B cell (primary cell): ENCODE data around the gene CTBP2. TPM values are rescaled to one million over a fixed set of nuclear protein-coding genes. Genes with fewer than 3 reads are reported as not detected.
A peak's percentile ranks its signal among the peaks of the same experiment; 100 is the strongest.

ENCODE experiments used
- ATAC-seq: fragments of 200-7000 bp; cut with Tn5 transposase; one replicate; pipeline ENCODE4 v1.10.0; 2021; ENCODE audit warnings: low read depth, mild to moderate bottlenecking, moderate number of reproducible peaks, moderate library complexity
- CTCF ChIA-PET: fragments of 350-600 bp; sonication (Branson Sonifier 250); formaldehyde crosslinking; loops from one replicate; lab custom pipeline; 2021; ENCODE audit warnings: antibody characterized with exemption, inconsistent platforms; lab: Charles Lee
- POLR2A ChIA-PET: fragments of 350-600 bp; sonication (Branson Sonifier 250); formaldehyde crosslinking; loops from one replicate; lab custom pipeline; 2021; ENCODE audit warnings: antibody characterized with exemption; lab: Charles Lee
- DNase-seq: peaks from one replicate; pipeline ENCODE4 v3.0.0; 2013
- H2AFZ ChIP-seq: 2 replicates; pipeline ENCODE4 v1.6.1; 2012; ENCODE audit warnings: mild to moderate bottlenecking, low read depth, low read length; ENCODE audit not compliant: insufficient read depth, poor library complexity, severe bottlenecking
- H3K27ac ChIP-seq, 2 donors: 1 replicate in 1 of 2; 2 replicates in 1 of 2; pipeline ENCODE4 v1.5.1; 2012 to 2013; ENCODE audit warnings: low read length in 2 of 2, mild to moderate bottlenecking in 2 of 2, moderate library complexity in 1 of 2
- H3K27me3 ChIP-seq, 4 experiments: fragments of 200-600 bp in 1 of 4; sonication (generic) in 1 of 4; replicated peaks in 1 of 4; 1 replicate in 2 of 4; 2 replicates in 2 of 4; pipeline versions ENCODE4 v1.6.1 to v1.7.0; 2013 to 2016; ENCODE audit warnings: low read length in 3 of 4, mild to moderate bottlenecking in 2 of 4, mixed read lengths in 1 of 4, moderate library complexity in 1 of 4; ENCODE audit not compliant: insufficient read depth in 4 of 4, control insufficient read depth in 3 of 4; ENCODE audit errors: control extremely low read depth in 1 of 4
- H3K36me3 ChIP-seq, 2 experiments: replicated peaks in 1 of 2; 1 replicate in 1 of 2; 2 replicates in 1 of 2; pipeline versions ENCODE4 v1.6.1 to v1.7.1; 2013; ENCODE audit warnings: low read length in 1 of 2; ENCODE audit not compliant: insufficient read depth in 2 of 2, control insufficient read depth in 1 of 2; ENCODE audit errors: control extremely low read depth in 1 of 2, extremely low read depth in 1 of 2
- H3K4me1 ChIP-seq, 2 donors: fragments of 200-600 bp in 1 of 2; sonication (generic) in 1 of 2; 1 replicate in 1 of 2; 2 replicates in 1 of 2; pipeline versions ENCODE4 v1.5.1 to v1.6.1; 2013 to 2017; ENCODE audit warnings: low read length in 2 of 2; ENCODE audit not compliant: control insufficient read depth in 2 of 2, insufficient read depth in 2 of 2
- H3K4me2 ChIP-seq: replicated peaks from 2 replicates; pipeline ENCODE3; 2012; ENCODE audit warnings: mild to moderate bottlenecking, low read depth, low read length; ENCODE audit not compliant: poor library complexity, severe bottlenecking
- H3K4me3 ChIP-seq, 5 experiments: fragments of 200-600 bp in 1 of 5; sonication (generic) in 1 of 5; 1 replicate in 3 of 5; 2 replicates in 2 of 5; pipeline versions ENCODE4 v1.5.1 to v1.7.0; 2011 to 2016; ENCODE audit warnings: low read length in 4 of 5, mild to moderate bottlenecking in 4 of 5, low read depth in 2 of 5, control low read depth in 1 of 5, moderate library complexity in 1 of 5; ENCODE audit not compliant: insufficient read depth in 1 of 5; ENCODE audit errors: control extremely low read depth in 1 of 5, extremely low read depth in 1 of 5
- H3K79me2 ChIP-seq: fragments of 200-600 bp; sonication (generic); one replicate; pipeline ENCODE4 v1.6.0; 2016; ENCODE audit warnings: low read length; ENCODE audit not compliant: control insufficient read depth, insufficient read depth
- H3K9ac ChIP-seq: fragments of 200-600 bp; sonication (generic); 2 replicates; pipeline ENCODE4 v1.6.1; 2017; ENCODE audit warnings: mild to moderate bottlenecking, low read length, moderate library complexity
- H3K9me3 ChIP-seq, 3 donors: one replicate each; pipeline versions ENCODE4 v1.6.1 to v1.7.1; 2013; ENCODE audit warnings: low read length in 2 of 3; ENCODE audit not compliant: control insufficient read depth in 2 of 3, insufficient read depth in 1 of 3; ENCODE audit errors: control extremely low read depth in 1 of 3
- H4K20me1 ChIP-seq: 2 replicates; pipeline ENCODE4 v1.6.0; 2012; ENCODE audit warnings: mild to moderate bottlenecking, low read length; ENCODE audit not compliant: insufficient read depth, control insufficient read depth, poor library complexity, severe bottlenecking
- H3K27ac Mint-ChIP-seq: one replicate; pipeline ENCODE4 v1.8.0; 2021; ENCODE audit warnings: mixed read lengths
- H3K27me3 Mint-ChIP-seq: one replicate; pipeline ENCODE4 v1.8.0; 2021; ENCODE audit warnings: mixed read lengths
- H3K4me1 Mint-ChIP-seq: one replicate; pipeline ENCODE4 v1.8.0; 2021; ENCODE audit warnings: mixed read lengths
- H3K4me3 Mint-ChIP-seq: one replicate; pipeline ENCODE4 v1.8.0; 2021; ENCODE audit warnings: mixed read lengths
- H3K9me3 Mint-ChIP-seq: one replicate; pipeline ENCODE4 v1.8.0; 2022; ENCODE audit warnings: mixed read lengths; ENCODE audit not compliant: insufficient read depth
- CTCF ChIP-seq: fragments of 200-600 bp; IDR thresholded peaks from one replicate; pipeline ENCODE4 v1.8.0; 2022; ENCODE audit warnings: antibody characterized with exemption, mild to moderate bottlenecking
- EZH2 ChIP-seq: IDR thresholded peaks from 2 replicates; pipeline ENCODE4 v1.6.1; 2012; ENCODE audit warnings: borderline replicate concordance, low read depth, mild to moderate bottlenecking, moderate library complexity, low read length; ENCODE audit not compliant: insufficient read depth, poor library complexity, severe bottlenecking
- WGBS: methylation state at CpG from one replicate; pipeline ENCODE4 v1.1.5; 2013; ENCODE audit warnings: missing lambda C conversion rate; ENCODE audit not compliant: insufficient coverage; 5-methylcytosine and 5-hydroxymethylcytosine counted together
- intact Hi-C: fragments of 100-400 bp; cut with micrococcal nuclease; formaldehyde crosslinking; loops from one replicate; pipeline ENCODE4 v1.10.0; 2022
- polyA minus RNA-seq: library from RNA; depleted of rRNA, polyadenylated mRNA; stranded (reverse); fragments of >200 nt; gene quantifications from 2 replicates; pipeline ENCODE4 v1.2.3, GENCODE V29; 2012
- polyA plus RNA-seq: library from polyadenylated mRNA; depleted of rRNA; stranded (reverse); fragments of >200 nt; gene quantifications from 2 replicates; pipeline ENCODE4 v1.2.3, GENCODE V29; 2012
- total RNA-seq, 2 donors: library from RNA; stranded (reverse); fragments of 120-200 nt in 1 of 2; gene quantifications; 1 replicate in 1 of 2; 2 replicates in 1 of 2; pipeline versions ENCODE4 v1.2.3 to v1.2.4, GENCODE V29; 2013 to 2022

CTBP2 gene
- 0.36 and 0.39 TPM in 2 replicates for total RNA-seq
- total RNA-seq (2013), result 1.8 TPM
- polyA plus RNA-seq, result 0.85 and 1.6 TPM in 2 replicates
- 2.0 and 6.4 TPM in 2 replicates for polyA minus RNA-seq

- Mint-ChIP-seq H3K9me3 (no peaks in the 10 kb centered on the region), H3K27me3 (peaks cover 45% of the 10 kb centered on the region), H3K4me1 (peaks cover 11% of the 10 kb centered on the region), H3K27ac (no peak within 1 kb of the TSS), H3K4me3 (peak within 1 kb of the TSS; percentile 64)
- H3K36me3 ChIP-seq, result no peaks in the 10 kb centered on the region
- intact Hi-C loops, result no loop called here
- H3K4me1 ChIP-seq, result peaks cover 9 to 23% of the 10 kb centered on the region in 2 donors
- no peaks in the 10 kb centered on the region for H3K79me2 ChIP-seq
- WGBS, result under 1% methylated on average over 66 of the region's 103 CpGs
- TF ChIP-seq CTCF, result no peak
- no peak for TF ChIP-seq EZH2
- peak within 1 kb of the TSS; percentile 59 for H3K9ac ChIP-seq
- H3K4me2 ChIP-seq, result peak within 1 kb of the TSS; percentile 92
- H3K9me3 ChIP-seq, result peaks cover 0 to 14% (median 0%) of the 10 kb centered on the region in 3 donors
- ChIA-PET POLR2A (no interaction called here), CTCF (no interaction called here)
- peak within 1 kb of the TSS; percentile 33 for H2AFZ ChIP-seq
- H3K4me3 ChIP-seq, result peak within 1 kb of the TSS; percentile 15 to 62 (median 52)
- ATAC-seq, result no peak
- peaks cover 0 to 46% (median 32%) of the 10 kb centered on the region in 4 experiments for H3K27me3 ChIP-seq
- no peak within 1 kb of the TSS for H3K27ac ChIP-seq
- H4K20me1 ChIP-seq, result no peaks in the 10 kb centered on the region
- DNase-seq, result no peak
Measured at GRCh38 chr10:125159932-125160855, at the start of gene CTBP2. Gene CTBP2, minus strand, starts transcription at chr10:125160563.
